ENCODE measurements around the gene MRPS34.

MRPS34 gene

GRCh38 chr16:1768767-1769401, 4.0 kb downstream of the MRPS34 start:
- FAIRE-seq, result no peak

DNA sequence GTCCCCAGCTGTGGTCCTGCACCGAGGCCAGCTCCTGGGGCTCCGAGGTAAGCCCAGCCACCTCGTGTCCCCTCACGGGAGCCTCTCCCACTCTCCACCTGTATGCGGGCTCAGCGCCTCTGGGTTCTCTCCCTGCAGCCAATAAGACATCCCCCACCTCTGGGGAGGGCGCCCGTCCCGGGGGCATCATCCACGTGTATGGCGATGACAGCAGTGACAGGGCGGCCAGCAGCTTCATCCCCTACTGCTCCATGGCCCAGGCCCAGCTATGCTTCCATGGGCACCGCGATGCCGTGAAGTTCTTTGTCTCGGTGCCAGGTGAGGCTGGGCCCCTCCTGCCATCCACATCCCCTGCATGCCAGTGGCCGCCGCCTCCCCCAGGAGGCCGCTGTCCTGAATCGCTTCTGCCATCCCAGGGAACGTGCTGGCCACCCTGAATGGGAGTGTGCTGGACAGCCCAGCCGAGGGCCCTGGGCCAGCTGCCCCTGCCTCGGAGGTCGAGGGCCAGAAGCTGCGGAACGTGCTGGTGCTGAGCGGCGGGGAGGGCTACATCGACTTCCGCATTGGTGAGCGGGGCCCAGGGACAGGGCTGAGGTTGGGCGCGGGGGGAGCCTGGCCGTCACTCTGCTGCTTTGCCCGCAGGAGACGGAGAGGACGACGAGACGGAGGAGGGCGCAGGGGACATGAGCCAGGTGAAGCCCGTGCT, 4.7 kb downstream of the MRPS34 start:
- no peak for FAIRE-seq

DNA sequence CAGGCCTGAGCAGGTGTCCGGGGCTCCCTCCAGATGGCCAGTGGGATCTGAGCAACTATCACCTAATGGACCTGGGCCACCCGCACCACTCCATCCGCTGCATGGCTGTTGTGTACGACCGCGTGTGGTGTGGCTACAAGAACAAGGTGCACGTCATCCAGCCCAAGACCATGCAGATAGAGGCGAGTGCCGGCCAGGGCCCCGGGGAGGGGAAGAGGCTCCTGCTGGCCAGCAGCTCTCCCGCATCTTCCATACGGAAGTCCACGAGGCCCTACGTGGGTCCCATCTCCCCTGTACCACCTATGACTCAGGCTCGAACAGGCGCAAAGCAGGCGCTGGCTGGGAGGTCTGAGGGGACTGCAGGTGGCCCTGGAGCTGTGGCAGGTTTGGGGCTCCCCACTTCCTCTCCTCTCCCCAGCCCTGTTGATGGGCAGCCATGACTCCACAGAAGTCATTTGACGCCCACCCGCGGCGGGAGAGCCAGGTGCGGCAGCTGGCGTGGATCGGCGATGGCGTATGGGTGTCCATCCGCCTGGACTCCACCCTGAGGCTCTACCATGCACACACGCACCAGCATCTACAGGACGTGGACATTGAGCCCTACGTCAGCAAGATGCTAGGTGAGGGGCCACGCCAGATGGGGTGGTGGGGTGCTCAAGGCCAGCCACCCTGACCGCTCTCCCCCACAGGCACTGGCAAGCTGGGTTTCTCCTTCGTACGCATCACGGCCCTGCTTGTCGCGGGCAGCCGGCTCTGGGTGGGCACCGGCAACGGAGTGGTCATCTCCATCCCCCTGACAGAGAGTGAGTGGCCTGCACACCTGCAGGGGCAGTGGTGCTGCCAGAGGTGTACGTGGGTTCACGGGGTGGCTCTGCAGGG, 5.6 kb downstream of the MRPS34 start:
- FAIRE-seq, result no peak

DNA sequence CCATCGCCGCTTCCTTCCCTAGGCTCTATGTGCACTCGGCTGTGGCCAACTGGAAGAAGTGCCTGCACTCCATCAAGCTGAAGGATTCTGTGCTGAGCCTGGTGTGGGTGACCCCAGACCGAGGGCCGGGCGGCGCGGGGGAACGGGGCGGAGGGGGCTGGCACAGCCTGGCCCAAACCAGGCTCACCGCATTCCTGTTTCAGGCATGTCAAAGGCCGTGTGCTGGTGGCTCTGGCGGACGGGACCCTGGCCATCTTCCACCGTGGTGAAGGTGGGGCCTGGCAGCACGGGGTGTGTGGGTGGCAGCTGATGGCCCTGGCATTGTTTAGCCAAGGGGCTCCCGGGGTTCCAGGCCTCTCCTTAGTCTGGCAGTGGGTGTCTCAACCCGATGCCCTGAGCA, 6.2 kb downstream of the MRPS34 start:
- FAIRE-seq, result no peak

DNA sequence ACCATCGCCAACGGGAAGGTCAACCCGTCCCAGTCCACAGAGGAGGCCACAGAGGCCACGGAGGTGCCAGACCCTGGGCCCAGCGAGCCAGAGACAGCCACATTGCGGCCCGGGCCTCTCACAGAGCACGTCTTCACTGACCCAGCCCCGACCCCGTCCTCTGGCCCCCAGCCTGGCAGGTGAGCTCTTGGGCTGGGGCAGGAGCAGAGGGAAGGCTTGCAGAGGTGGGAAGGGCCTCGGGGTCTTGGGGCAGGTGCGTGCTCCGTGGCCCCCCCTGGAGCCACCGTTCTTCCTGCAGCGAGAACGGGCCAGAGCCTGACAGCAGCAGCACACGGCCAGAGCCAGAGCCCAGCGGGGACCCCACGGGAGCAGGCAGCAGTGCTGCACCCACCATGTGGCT, 6.7 kb downstream of the MRPS34 start:
- FAIRE-seq, result no peak

- no peak for FAIRE-seq
Measured at GRCh38 chr16:1765826-1766225, 7.1 kb downstream of the MRPS34 start.

DNA sequence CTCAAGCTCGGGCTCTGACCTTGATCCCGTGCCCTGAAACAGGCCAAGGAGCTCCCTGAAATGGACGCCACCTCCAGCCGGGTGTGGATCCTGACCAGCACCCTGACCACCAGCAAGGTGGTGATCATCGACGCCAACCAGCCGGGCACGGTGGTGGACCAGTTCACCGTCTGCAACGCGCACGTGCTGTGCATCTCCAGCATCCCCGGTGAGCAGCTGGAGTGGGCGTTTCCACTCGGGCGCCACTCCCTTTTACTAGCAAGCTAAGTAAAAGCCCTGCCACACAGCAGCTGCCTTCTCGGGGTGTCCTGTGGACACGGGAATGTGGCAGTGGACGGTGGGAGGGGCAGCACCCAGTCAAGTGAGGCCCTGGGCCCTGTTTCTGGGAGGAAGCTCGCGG, 8.0 kb downstream of the MRPS34 start:
- FAIRE-seq, result no peak

- FAIRE-seq, result no peak
Measured at GRCh38 chr16:1763521-1764511, 9.1 kb downstream of the MRPS34 start.

DNA sequence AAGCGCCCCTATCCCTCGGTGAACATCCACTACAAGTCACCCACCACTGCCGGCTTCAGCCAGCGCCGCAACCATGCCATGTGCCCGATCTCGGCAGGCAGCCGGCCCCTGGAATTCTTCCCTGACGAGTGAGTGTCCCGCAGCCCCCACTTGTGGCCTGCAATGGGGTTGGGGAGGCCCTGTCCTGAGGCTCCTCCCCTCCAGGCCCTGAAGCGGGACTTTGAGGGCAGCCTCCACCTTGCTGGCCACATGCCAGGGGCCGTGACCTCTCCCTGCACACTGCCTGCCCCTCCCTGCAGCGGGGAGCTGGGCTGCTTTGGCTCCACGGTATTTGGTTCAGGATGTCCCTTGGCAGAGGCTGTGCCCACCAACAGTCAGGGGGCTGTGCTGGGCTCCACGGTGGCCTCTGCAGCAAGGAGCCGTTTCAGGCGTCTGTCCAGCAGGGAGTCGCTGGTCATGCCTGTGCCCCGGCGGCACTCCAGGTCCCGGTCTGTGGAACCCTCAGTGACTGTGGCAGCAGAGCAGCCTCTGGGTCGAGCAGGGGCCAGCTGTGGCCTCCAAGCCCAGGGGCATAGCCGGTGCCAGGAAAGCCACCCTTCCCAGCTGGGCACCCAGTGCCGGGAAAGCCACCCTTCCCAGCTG, 9.9 kb downstream of the MRPS34 start:
- FAIRE-seq, result no peak

DNA sequence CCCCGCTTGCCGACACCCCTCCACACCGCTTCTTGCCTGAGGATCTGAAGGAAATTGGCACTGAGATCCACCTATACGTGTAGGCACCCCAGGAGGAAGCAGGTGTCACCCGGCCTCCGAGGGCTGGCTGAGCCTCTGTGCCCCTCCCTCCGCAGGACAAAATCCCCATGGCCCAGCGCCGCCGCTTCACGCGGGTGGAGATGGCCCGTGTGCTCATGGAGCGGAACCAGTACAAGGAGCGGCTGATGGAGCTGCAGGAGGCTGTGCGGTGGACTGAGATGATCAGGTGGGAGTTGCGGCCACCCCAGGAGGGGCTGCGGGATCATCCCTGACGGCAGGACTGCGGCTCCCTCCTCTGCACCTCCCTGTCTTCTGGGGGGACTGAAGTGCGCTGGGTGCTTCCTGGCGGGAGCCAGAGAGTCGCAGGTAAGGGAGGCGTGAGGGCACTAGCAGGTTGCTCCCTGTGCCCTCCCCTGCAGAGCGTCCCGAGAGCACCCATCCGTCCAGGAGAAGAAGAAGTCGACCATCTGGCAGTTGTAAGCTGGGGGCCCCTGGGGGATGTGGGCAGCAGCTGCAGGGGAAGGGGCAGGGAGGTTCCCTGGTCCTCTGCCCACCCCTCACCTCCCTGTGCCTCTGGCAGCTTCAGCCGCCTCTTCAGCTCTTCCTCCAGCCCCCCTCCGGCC, 10.6 kb downstream of the MRPS34 start:
- FAIRE-seq, result no peak

DNA sequence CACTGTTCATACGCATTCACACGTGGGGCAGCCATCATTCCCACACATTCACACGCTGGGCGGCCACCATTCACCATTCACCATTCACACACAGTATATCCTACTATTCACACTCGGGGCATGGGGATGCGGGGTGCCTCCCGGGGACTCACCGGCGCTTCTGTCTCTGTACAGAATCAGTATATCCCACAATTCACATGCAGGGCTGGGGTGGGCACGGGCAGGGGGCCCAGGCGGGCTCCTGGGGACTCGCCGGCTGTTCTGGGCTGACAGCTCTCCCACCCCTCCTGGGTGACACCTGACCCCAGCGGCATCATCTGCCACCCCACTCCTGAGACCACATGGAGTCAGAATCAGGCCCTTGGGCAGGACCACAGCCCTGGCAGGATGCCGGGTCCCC, 11.2 kb downstream of the MRPS34 start:
- FAIRE-seq, result no peak

- FAIRE-seq, result no peak
Measured at GRCh38 chr16:1760911-1761310, 12.0 kb downstream of the MRPS34 start.

DNA sequence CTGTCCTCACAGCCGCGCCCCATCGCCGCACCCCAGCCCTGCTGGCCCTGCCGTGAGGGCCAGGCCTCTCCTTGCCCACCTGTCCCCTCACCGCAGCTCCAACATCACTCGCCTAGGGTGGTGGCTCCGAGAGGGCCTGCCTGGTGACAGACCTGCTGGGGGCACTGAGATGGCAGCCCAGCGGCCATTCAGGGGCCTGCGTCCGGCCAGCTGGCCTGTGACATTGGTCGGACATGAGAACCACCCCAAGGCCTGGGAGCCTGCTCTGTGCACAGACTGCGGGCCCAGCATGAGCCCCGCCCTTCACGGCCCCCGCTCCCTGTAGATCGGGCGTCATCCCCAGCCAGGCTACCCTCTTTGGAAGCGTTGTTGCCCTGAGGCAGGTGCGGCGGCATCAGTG, 13.4 kb downstream of the MRPS34 start:
- FAIRE-seq, result no peak

DNA sequence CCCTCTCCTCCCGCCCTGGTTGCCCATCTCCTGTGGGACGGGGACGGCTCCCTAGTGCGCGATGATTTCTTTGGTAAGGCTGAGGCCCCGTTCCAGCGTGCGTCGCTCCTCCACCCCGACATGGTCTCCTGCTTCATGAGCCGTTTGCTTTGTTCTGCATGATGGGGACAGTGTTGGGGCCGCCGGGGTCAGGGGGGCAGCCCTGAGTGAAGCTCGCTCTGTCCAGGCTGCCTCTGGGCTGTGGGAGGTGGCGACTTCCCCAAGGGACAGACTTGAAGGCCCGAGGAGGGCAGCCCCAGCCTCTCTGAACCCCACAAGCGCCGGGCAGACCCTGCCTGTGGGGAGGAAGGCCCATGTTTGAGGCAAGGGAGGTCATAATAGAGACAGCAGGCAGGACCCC, 14.0 kb downstream of the MRPS34 start:
- FAIRE-seq, result no peak

DNA sequence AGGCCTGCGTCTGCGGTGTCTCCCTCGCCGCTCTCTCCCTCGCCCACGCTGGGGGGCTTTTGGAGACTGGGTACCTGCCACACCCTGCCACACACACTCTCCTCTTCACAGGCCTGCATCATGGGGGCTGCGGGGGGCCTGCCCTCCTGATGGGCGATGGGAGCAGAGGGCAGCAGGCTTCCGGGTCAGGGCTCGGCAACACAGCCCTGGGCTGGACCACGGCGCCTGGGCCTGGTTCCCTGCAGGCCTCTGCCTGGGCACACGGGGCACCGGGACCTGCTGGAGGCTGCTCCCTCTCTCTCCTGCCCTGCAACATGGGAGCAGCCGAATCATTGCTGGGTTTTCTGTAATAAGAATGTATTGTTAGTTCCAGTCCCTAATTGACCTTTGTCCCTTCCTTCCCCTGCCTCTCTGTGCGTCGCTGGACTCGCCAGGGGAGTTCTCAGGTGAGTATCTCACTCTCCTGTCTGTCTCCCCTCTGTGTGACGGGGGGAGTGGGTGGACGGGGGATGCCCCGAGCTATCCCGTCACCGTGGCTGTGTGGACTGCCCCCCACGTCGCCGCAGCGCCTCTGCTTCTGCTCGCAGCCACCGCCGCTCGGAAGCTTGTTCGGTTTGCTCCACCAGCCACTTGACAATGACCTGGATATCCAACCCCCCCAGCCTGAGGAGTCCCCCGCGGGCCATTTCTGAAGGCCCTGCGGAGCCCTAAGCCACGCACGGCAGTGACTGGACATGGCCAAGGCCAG, 15.0 kb downstream of the MRPS34 start:
- no peak for FAIRE-seq

- FAIRE-seq, result no peak
Measured at GRCh38 chr16:1754204-1754603, 18.7 kb downstream of the MRPS34 start.

- no peak for FAIRE-seq
Measured at GRCh38 chr16:1752853-1753252, 20.1 kb downstream of the MRPS34 start.

DNA sequence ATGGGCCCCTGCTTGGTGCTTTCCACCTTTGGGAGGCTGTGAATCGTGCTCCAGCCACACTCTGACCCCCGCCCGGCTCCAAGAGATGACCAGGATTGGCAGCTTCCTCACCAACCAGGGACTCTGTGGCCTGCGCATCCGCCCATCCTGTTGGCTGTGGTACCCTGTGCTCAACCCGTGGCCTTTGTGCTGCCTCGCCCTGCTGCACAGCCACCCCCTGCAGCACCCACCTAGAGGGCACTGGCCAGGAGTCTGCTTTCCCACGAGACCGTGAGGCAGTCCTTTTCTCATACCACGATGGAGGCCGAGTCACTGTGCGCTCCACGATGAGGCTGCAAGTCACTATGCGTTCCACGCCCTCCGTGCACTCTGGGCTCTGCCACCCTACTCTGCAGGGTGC, 21.0 kb downstream of the MRPS34 start:
- no peak for FAIRE-seq

DNA sequence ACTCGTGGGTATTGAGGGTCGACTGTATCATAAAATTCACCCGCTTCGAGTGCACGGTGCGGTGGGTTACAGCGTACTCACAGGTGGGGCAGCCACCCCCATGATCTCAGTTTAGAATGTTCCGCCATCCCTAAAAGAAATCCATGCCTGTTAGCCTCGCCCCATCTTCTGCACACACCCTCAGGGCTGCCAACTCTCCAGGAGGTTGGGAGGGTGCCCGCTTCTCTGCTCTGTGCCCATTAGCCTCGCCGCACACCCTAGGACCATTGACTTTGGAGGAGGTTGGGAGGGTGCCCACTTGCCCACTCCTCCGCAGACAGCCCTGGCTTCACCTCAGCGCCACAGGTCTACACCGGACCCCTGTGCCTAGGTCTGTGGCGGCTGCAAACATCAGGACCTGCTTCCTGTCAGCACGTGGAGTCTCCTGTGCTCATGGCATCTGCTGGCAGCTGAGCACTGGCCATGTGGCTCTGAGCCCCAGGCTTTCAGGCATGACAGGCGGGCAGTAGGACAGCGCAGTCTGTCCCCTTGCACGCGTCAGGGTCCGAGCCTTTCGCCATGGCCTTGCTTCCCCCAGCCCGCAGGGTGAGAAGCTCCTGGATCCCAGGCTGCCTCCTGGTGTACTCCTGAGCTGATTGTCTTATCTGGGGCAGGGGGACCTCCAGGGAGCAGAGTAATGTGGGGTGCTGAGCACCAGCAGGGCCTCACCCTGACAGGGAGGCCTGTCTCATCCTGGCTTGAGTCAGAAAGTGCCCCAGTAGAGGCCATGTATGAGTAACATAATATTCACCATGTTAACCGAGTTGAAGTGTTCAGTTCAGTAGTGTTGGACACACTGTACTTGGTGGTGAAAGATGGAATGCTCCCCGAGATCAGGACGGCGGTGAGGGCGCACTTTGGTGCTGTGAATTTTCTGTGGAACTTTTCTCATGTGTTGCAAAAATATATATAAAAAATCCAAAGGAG, 23.5 kb downstream of the MRPS34 start:
- no peak for FAIRE-seq
